CD4-positive, alpha-beta T cell treated with Interleukin-10 for 1 hour (primary cell): ENCODE results near the gene MANBA.
"Not testable (repeated sequence)": the region's sequence is repeated elsewhere in the genome, so short reads cannot be mapped to it uniquely, and the experiment has no call there.

Experiments used
- DNase-seq: peaks from one replicate; pipeline ENCODE4 v3.0.0-alpha.2; 2020

Gene MANBA

GRCh38 chr4:102619021-102619420 lies 141.7 kb downstream of the MANBA start:
- DNase-seq: not testable (repeated sequence)

- no peak for DNase-seq
Measured at GRCh38 chr4:102616636-102617035, 144.1 kb downstream of the MANBA start.

GRCh38 chr4:102614801-102615200 lies 146.0 kb downstream of the MANBA start:
- peak; percentile 61 for DNase-seq

GRCh38 chr4:102612824-102613366 lies 147.9 kb downstream of the MANBA start:
- peak; percentile 69 for DNase-seq

- DNase-seq: no peak
Measured at GRCh38 chr4:102612210-102612609, 148.6 kb downstream of the MANBA start.

GRCh38 chr4:102610476-102610875 lies 150.3 kb downstream of the MANBA start:
- DNase-seq: no peak

- DNase-seq: no peak
Measured at GRCh38 chr4:102610007-102610406, 150.8 kb downstream of the MANBA start.

GRCh38 chr4:102608190-102608589 lies 152.6 kb downstream of the MANBA start:
- DNase-seq: no peak

- DNase-seq: no peak
Measured at GRCh38 chr4:102606846-102607450, 153.8 kb downstream of the MANBA start.

GRCh38 chr4:102606261-102606660 lies 154.5 kb downstream of the MANBA start:
- no peak for DNase-seq

GRCh38 chr4:102604222-102604940 lies 156.4 kb downstream of the MANBA start:
- no peak for DNase-seq

GRCh38 chr4:102601586-102602227 lies 159.1 kb downstream of the MANBA start:
- DNase-seq: no peak

GRCh38 chr4:102600689-102601088 lies 160.1 kb downstream of the MANBA start:
- no peak for DNase-seq

- DNase-seq: no peak
Measured at GRCh38 chr4:102599886-102600285, 160.9 kb downstream of the MANBA start.

GRCh38 chr4:102599455-102599854 lies 161.3 kb downstream of the MANBA start:
- DNase-seq: no peak

GRCh38 chr4:102598762-102599374 lies 161.9 kb downstream of the MANBA start:
- peak; percentile 22 for DNase-seq

- peak; percentile 63 for DNase-seq
Measured at GRCh38 chr4:102598086-102598761, 162.5 kb downstream of the MANBA start.

- DNase-seq: no peak
Measured at GRCh38 chr4:102596532-102596931, 164.2 kb downstream of the MANBA start.

- DNase-seq: no peak
Measured at GRCh38 chr4:102594000-102594399, 166.8 kb downstream of the MANBA start.

- DNase-seq: no peak
Measured at GRCh38 chr4:102593147-102593546, 167.6 kb downstream of the MANBA start.

- DNase-seq: no peak
Measured at GRCh38 chr4:102592256-102592655, 168.5 kb downstream of the MANBA start.

- DNase-seq: no peak
Measured at GRCh38 chr4:102589743-102590142, 171.0 kb downstream of the MANBA start.

- peak; percentile 54 for DNase-seq
Measured at GRCh38 chr4:102586644-102587021, 174.1 kb downstream of the MANBA start.
